ENCODE measurements around the gene NAPSA. TPM values are rescaled to one million over a fixed set of nuclear protein-coding genes. Genes with fewer than 3 reads are reported as not detected.
"Not testable (repeated sequence)": the region's sequence is repeated elsewhere in the genome, so short reads cannot be mapped to it uniquely, and the experiment has no call there.

The NAPSA gene
- total and polyA plus RNA-seq, 4 donors, result 0.52 to 1.6 (median 1.3) TPM

DNA sequence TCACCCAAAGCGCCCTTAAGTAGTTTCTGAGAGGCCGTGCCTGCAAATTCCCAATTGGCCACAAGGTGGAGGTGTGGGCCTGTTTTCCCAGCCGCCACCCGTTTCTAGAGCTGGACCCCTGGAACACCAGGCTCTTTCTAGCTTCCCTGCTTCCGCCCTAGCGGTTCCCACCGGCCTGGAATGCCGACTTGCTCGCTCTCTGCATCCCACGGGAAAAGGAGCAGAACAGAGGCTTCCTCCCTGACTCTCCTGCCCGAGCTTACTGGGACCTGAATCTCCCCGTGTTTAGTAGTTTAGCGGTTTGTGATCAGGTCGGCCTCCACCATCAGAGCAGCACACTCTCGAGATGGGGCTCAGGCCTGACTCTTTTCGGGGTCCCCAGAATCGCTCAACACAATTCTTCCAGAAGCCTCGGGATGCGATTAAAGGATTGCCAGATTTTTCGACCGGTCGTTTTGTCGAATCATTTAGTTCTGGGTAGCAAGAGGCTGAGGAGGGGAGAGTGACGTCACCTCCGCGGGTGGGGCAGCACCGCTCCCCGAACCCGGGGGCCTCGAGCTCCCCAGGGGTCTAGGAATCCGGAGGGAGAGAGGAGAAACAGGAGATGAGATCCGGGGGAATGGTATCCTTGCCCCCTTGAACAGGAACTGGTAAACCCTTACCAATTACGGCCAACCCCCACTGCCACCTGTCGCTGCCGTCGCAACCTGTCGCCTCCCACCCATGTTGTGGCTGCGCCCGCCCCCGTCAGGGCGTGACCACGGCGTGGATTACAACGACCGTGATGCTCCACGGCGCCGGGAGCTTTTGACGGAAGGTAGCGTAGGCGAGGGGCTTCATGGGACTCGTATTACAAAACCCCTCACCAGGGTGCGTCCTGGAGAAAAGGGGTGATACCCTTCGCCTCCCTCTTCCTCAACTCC, 8.0 kb downstream of the NAPSA start:
- 3 to 11% methylated on average over 54 of the region's 54 CpGs for WGBS, 2 donors
- peak; percentile 92 for ATAC-seq (ENCODE audit: low FRiP score)
- H3K27me3 ChIP-seq (ENCODE audit: control insufficient read depth in 1 of 2, insufficient read depth in 2 of 2, low read length in 1 of 2), result no peaks in the 10 kb centered on the region
- peak overlapping the region; percentile 1 to 27 for H3K4me3 ChIP-seq (ENCODE audit: low read length in 2 of 2)
- no peaks in the 10 kb centered on the region for H3K9me3 ChIP-seq (ENCODE audit: control insufficient read depth, low read length)
- peak; percentile 86 to 91 for DNase-seq
- H3K36me3 ChIP-seq (ENCODE audit: control insufficient read depth in 1 of 2, insufficient read depth in 2 of 2, low read length in 1 of 2), result no peaks in the 10 kb centered on the region
- peak overlapping the region in 1 of 2 donors; percentile 42 for H3K27ac ChIP-seq (ENCODE audit: low read depth in 1 of 2, low read length in 2 of 2)
- no peaks in the 10 kb centered on the region for H3K4me1 ChIP-seq (ENCODE audit: control insufficient read depth in 1 of 2, insufficient read depth in 2 of 2, low read length in 2 of 2)
- intact Hi-C loops (cut with DNase I), result loop anchor here (1.0 to 5.0 kb wide), 4 partner anchors 57 to 565 kb away; no protein-coding TSS in a partner anchor

GRCh38 chr19:50356691-50357177, 8.7 kb downstream of the NAPSA start:
- WGBS, 2 donors, result 36% methylated on average over 13 of the region's 13 CpGs
- no peaks in the 10 kb centered on the region for H3K4me1 ChIP-seq (ENCODE audit: control insufficient read depth in 1 of 2, insufficient read depth in 2 of 2, low read length in 2 of 2)
- intact Hi-C loops (cut with DNase I), result loop anchor here (1.0 to 5.0 kb wide), 4 partner anchors 58 to 566 kb away; no protein-coding TSS in a partner anchor
- H3K36me3 ChIP-seq (ENCODE audit: control insufficient read depth in 1 of 2, insufficient read depth in 2 of 2, low read length in 1 of 2), result no peaks in the 10 kb centered on the region
- ATAC-seq (ENCODE audit: low FRiP score) (no peak), DNase-seq (no peak)
- no peak overlapping the region for H3K27ac ChIP-seq (ENCODE audit: low read depth in 1 of 2, low read length in 2 of 2)
- H3K4me3 ChIP-seq (ENCODE audit: low read length in 2 of 2), result no peak overlapping the region
- no peaks in the 10 kb centered on the region for H3K27me3 ChIP-seq (ENCODE audit: control insufficient read depth in 1 of 2, insufficient read depth in 2 of 2, low read length in 1 of 2)
- no peaks in the 10 kb centered on the region for H3K9me3 ChIP-seq (ENCODE audit: control insufficient read depth, low read length)

DNA sequence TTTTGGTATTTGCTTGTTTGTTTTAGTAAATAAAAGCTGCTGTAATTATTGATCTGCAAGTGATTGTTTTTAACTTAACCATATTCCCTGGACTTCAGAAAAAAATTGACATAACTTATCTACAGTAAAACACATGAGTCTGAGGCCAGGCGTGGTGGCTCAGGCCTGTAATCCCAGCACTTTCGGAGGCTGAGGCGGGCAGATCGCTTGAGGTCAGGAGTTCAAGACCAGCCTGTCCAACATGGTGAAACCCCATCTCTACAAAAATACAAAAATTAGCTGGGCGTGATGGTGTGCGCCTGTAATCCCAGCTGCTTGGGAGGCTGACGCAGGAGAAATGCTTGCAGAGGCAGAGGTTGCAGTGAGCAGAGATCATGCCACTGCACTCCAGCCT, 12.0 kb downstream of the NAPSA start:
- intact Hi-C loops (cut with DNase I); H3K36me3 ChIP-seq (ENCODE audit: control insufficient read depth in 1 of 2, insufficient read depth in 2 of 2, low read length in 1 of 2); H3K4me1 ChIP-seq (ENCODE audit: control insufficient read depth in 1 of 2, insufficient read depth in 2 of 2, low read length in 2 of 2); H3K4me3 ChIP-seq (ENCODE audit: low read length in 2 of 2); H3K27me3 ChIP-seq (ENCODE audit: control insufficient read depth in 1 of 2, insufficient read depth in 2 of 2, low read length in 1 of 2); ATAC-seq (ENCODE audit: low FRiP score); H3K27ac ChIP-seq (ENCODE audit: low read depth in 1 of 2, low read length in 2 of 2); H3K9me3 ChIP-seq (ENCODE audit: control insufficient read depth, low read length): not testable (repeated sequence)
- 91 to 96% methylated on average over 7 of the region's 7 CpGs for WGBS, 2 donors
- DNase-seq, result peak in 1 of 2 donors; percentile 61

- ATAC-seq (ENCODE audit: low FRiP score) (no peak), DNase-seq (peak in 1 of 2 donors; percentile 25)
- Histone ChIP-seq H3K27me3 (ENCODE audit: control insufficient read depth in 1 of 2, insufficient read depth in 2 of 2, low read length in 1 of 2) (no peaks in the 10 kb centered on the region), H3K9me3 (ENCODE audit: control insufficient read depth, low read length) (no peaks in the 10 kb centered on the region), H3K4me1 (ENCODE audit: control insufficient read depth in 1 of 2, insufficient read depth in 2 of 2, low read length in 2 of 2) (no peaks in the 10 kb centered on the region), H3K4me3 (ENCODE audit: low read length in 2 of 2) (no peak overlapping the region), H3K27ac (ENCODE audit: low read depth in 1 of 2, low read length in 2 of 2) (no peak overlapping the region), H3K36me3 (ENCODE audit: control insufficient read depth in 1 of 2, insufficient read depth in 2 of 2, low read length in 1 of 2) (no peaks in the 10 kb centered on the region)
- 56 to 62% methylated on average over 4 of the region's 4 CpGs for WGBS, 2 donors
- intact Hi-C loops (cut with DNase I), result no loop called here
These were observed 13.2 kb downstream of the NAPSA start for GRCh38 chr19:50352242-50352641.

GRCh38 chr19:50349277-50350057, 16.0 kb downstream of the NAPSA start:
- H3K36me3 ChIP-seq (ENCODE audit: control insufficient read depth in 1 of 2, insufficient read depth in 2 of 2, low read length in 1 of 2), result no peaks in the 10 kb centered on the region
- peaks cover 3% of the 10 kb centered on the region for H3K9me3 ChIP-seq (ENCODE audit: control insufficient read depth, low read length)
- WGBS, 2 donors, result 58 to 61% methylated on average over 22 of the region's 22 CpGs
- intact Hi-C loops (cut with DNase I), result no loop called here
- ATAC-seq (ENCODE audit: low FRiP score), result no peak
- no peaks in the 10 kb centered on the region for H3K4me1 ChIP-seq (ENCODE audit: control insufficient read depth in 1 of 2, insufficient read depth in 2 of 2, low read length in 2 of 2)
- peak in 1 of 2 donors; percentile 64 for DNase-seq
- no peaks in the 10 kb centered on the region for H3K27me3 ChIP-seq (ENCODE audit: control insufficient read depth in 1 of 2, insufficient read depth in 2 of 2, low read length in 1 of 2)
- no peak overlapping the region for H3K27ac ChIP-seq (ENCODE audit: low read depth in 1 of 2, low read length in 2 of 2)
- H3K4me3 ChIP-seq (ENCODE audit: low read length in 2 of 2), result no peak overlapping the region

GRCh38 chr19:50347089-50347581, 18.3 kb downstream of the NAPSA start:
- peak in 1 of 2 donors; percentile 39 for DNase-seq
- 79 to 81% methylated on average over 8 of the region's 8 CpGs for WGBS, 2 donors
- intact Hi-C loops (cut with DNase I); ATAC-seq (ENCODE audit: low FRiP score); H3K36me3 ChIP-seq (ENCODE audit: control insufficient read depth in 1 of 2, insufficient read depth in 2 of 2, low read length in 1 of 2); H3K4me3 ChIP-seq (ENCODE audit: low read length in 2 of 2); H3K4me1 ChIP-seq (ENCODE audit: control insufficient read depth in 1 of 2, insufficient read depth in 2 of 2, low read length in 2 of 2); H3K27ac ChIP-seq (ENCODE audit: low read depth in 1 of 2, low read length in 2 of 2); H3K9me3 ChIP-seq (ENCODE audit: control insufficient read depth, low read length); H3K27me3 ChIP-seq (ENCODE audit: control insufficient read depth in 1 of 2, insufficient read depth in 2 of 2, low read length in 1 of 2): not testable (repeated sequence)

DNA sequence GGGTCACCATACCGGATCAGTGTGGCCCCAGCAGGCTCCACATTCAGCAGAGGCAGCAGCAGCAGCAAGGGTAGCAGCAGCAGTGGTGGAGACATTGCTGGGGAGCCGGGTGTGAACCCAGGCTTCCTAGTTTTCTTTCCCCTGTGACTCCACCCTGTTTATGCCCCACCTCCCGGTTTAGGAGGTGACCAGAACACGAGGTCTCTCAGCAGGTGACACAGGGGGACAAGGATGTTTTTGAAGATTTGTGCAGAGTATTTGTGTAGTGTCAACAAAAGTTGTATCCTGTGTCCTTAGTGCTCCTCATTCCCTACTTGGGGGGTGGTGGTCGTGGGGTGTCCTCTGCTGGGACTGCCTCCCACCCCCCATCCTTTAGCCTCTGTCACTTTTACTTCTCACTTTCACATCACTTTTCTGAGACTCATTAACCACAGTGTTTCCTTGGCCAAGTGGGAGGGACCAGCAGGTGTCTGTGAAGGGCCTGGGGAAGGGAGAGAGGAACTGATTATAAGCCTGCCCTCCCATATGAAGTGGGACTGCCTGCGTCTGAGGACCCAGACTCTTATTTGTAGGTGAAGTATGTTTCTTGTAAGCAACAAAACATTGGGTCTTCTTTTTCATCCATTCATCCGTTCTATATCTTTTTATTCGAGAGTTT, 20.6 kb downstream of the NAPSA start:
- Histone ChIP-seq H3K9me3 (ENCODE audit: control insufficient read depth, low read length) (peaks cover 3% of the 10 kb centered on the region), H3K27ac (ENCODE audit: low read depth in 1 of 2, low read length in 2 of 2) (no peak overlapping the region), H3K36me3 (ENCODE audit: control insufficient read depth in 1 of 2, insufficient read depth in 2 of 2, low read length in 1 of 2) (no peaks in the 10 kb centered on the region), H3K27me3 (ENCODE audit: control insufficient read depth in 1 of 2, insufficient read depth in 2 of 2, low read length in 1 of 2) (no peaks in the 10 kb centered on the region), H3K4me1 (ENCODE audit: control insufficient read depth in 1 of 2, insufficient read depth in 2 of 2, low read length in 2 of 2) (no peaks in the 10 kb centered on the region), H3K4me3 (ENCODE audit: low read length in 2 of 2) (no peak overlapping the region)
- WGBS, 2 donors, result 76 to 82% methylated on average over 8 of the region's 8 CpGs
- DNase-seq (peak in 1 of 2 donors; percentile 42), ATAC-seq (ENCODE audit: low FRiP score) (no peak)
- intact Hi-C loops (cut with DNase I), result no loop called here

GRCh38 chr19:50341091-50341564, 24.3 kb downstream of the NAPSA start:
- WGBS, 2 donors, result 83 to 86% methylated on average over 3 of the region's 3 CpGs
- Histone ChIP-seq H3K9me3 (ENCODE audit: control insufficient read depth, low read length) (peaks cover 3% of the 10 kb centered on the region), H3K27ac (ENCODE audit: low read depth in 1 of 2, low read length in 2 of 2) (no peak overlapping the region), H3K27me3 (ENCODE audit: control insufficient read depth in 1 of 2, insufficient read depth in 2 of 2, low read length in 1 of 2) (no peaks in the 10 kb centered on the region), H3K4me3 (ENCODE audit: low read length in 2 of 2) (no peak overlapping the region), H3K4me1 (ENCODE audit: control insufficient read depth in 1 of 2, insufficient read depth in 2 of 2, low read length in 2 of 2) (no peaks in the 10 kb centered on the region), H3K36me3 (ENCODE audit: control insufficient read depth in 1 of 2, insufficient read depth in 2 of 2, low read length in 1 of 2) (no peaks in the 10 kb centered on the region)
- intact Hi-C loops (cut with DNase I), result no loop called here
- DNase-seq (peak in 1 of 2 donors; percentile 44), ATAC-seq (ENCODE audit: low FRiP score) (no peak)

Data from aorta (tissue), 5 donors.